22Rv1 (cell line): ENCODE results near the gene TMBIM6.
A peak's percentile ranks its signal among the peaks of the same experiment; 100 is the strongest.

Source experiments
- H3K27ac ChIP-seq: fragments of 450-650 bp; 2 replicates; pipeline ENCODE4 v1.5.1; 2017
- ZFX ChIP-seq: fragments of 450-650 bp; IDR thresholded peaks from 2 replicates; pipeline ENCODE4 v1.6.1; 2017; ENCODE audit warnings: antibody characterized with exemption, borderline replicate concordance
- TF ChIP-seq, protein P1 (sequence below): fragments of 450-650 bp; IDR thresholded peaks from 2 replicates; pipeline ENCODE4 v1.5.1; 2017; ENCODE audit warnings: mild to moderate bottlenecking

TMBIM6 gene

GRCh38 chr12:49740930-49741881 lies at the start of gene TMBIM6:
TMBIM6 (plus strand) TSS chr12:49741557; CDS start chr12:49752494, 10,937 bp downstream.
- TF ChIP-seq, protein P1, sequence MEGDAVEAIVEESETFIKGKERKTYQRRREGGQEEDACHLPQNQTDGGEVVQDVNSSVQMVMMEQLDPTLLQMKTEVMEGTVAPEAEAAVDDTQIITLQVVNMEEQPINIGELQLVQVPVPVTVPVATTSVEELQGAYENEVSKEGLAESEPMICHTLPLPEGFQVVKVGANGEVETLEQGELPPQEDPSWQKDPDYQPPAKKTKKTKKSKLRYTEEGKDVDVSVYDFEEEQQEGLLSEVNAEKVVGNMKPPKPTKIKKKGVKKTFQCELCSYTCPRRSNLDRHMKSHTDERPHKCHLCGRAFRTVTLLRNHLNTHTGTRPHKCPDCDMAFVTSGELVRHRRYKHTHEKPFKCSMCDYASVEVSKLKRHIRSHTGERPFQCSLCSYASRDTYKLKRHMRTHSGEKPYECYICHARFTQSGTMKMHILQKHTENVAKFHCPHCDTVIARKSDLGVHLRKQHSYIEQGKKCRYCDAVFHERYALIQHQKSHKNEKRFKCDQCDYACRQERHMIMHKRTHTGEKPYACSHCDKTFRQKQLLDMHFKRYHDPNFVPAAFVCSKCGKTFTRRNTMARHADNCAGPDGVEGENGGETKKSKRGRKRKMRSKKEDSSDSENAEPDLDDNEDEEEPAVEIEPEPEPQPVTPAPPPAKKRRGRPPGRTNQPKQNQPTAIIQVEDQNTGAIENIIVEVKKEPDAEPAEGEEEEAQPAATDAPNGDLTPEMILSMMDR: peak; percentile 100
- no peak for TF ChIP-seq ZFX
- peak within 1 kb of the TSS; percentile 97 for H3K27ac ChIP-seq

GRCh38 chr12:49692851-49693250 lies 48.5 kb upstream of the TMBIM6 start:
- no peak overlapping the region for H3K27ac ChIP-seq
- TF ChIP-seq, protein P1: no peak
- TF ChIP-seq ZFX: no peak

DNA sequence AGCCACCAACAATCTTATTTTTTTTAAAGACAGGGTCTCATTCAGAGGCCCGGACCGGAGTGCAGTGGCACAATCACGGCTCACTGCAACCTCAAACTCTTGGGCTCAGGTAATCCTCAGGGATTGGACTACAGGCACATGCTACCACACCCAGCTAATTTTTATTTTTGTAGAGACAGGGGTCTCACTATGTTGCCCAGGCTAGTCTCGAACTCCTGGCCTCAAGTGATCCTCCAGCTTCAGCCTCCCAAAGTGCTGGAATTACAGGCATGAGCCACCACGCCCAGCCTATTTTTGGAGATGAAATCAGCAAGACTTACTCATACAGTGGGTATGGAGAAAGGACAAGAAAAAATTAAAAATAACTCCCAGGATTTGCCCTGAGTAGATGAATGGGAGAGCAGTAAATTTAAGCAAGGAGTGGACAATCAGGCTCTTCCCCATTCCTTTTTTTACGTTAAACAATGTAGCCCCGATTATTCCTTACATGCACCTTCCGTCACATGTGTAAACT lies 47.4 kb upstream of the TMBIM6 start:
- no peak overlapping the region for H3K27ac ChIP-seq
- TF ChIP-seq, protein P1: no peak
- TF ChIP-seq ZFX: no peak

GRCh38 chr12:49696723-49697122 lies 44.6 kb upstream of the TMBIM6 start:
- TF ChIP-seq, protein P1: no peak
- no peak for TF ChIP-seq ZFX
- no peak overlapping the region for H3K27ac ChIP-seq

- H3K27ac ChIP-seq: no peak overlapping the region
These were observed 43.5 kb upstream of the TMBIM6 start for GRCh38 chr12:49697808-49698207.

GRCh38 chr12:49698619-49699545 lies 42.5 kb upstream of the TMBIM6 start:
- TF ChIP-seq, protein P1: no peak
- TF ChIP-seq ZFX: no peak
- H3K27ac ChIP-seq: no peak overlapping the region

More at GRCh38 chr12:49697808-49698207, 43.5 kb upstream of the TMBIM6 start:
- no peak for TF ChIP-seq ZFX
- TF ChIP-seq, protein P1: no peak
